GM12865 (cell line): ENCODE measurements around the gene CTRB2.

Source experiments
- DNase-seq: peaks from one replicate; pipeline ENCODE4 v3.0.0; 2010; ENCODE audit warnings: low read depth
- H3K4me3 ChIP-seq: 2 replicates; pipeline ENCODE4 v1.5.1; 2011; ENCODE audit warnings: mild to moderate bottlenecking, low read depth, low read length, control low read depth
- CTCF ChIP-seq: IDR thresholded peaks from 2 replicates; pipeline ENCODE4 v1.5.1; 2011; ENCODE audit warnings: low read length, control low read depth, low read depth, inconsistent platforms; ENCODE audit not compliant: insufficient read depth; ENCODE audit errors: missing control alignments

CTRB2 gene

GRCh38 chr16:75206749-75207451 lies at the start of gene CTRB2:
Gene CTRB2, minus strand, starts transcription at chr16:75207161. Its CDS starts 20 bp downstream, at chr16:75207141.
- H3K4me3 ChIP-seq, result no peak within 1 kb of the TSS
- TF ChIP-seq CTCF, result no peak

GRCh38 chr16:75256059-75256571 lies 49.2 kb upstream of the CTRB2 start:
- TF ChIP-seq CTCF, result no peak
- H3K4me3 ChIP-seq, result no peak overlapping the region
- no peak for DNase-seq

More at GRCh38 chr16:75206749-75207451, at the start of gene CTRB2:
- DNase-seq, result peak; percentile 39

- DNase-seq, result no peak
- H3K4me3 ChIP-seq, result no peak overlapping the region
- TF ChIP-seq CTCF, result no peak
Observed at GRCh38 chr16:75254359-75254837, 47.4 kb upstream of the CTRB2 start.

- no peak for TF ChIP-seq CTCF
- no peak overlapping the region for H3K4me3 ChIP-seq
- DNase-seq, result no peak
Observed at GRCh38 chr16:75252946-75253911, 46.3 kb upstream of the CTRB2 start.

- peak overlapping the region; percentile 25 for H3K4me3 ChIP-seq
- DNase-seq, result no peak
- TF ChIP-seq CTCF, result no peak
Observed at GRCh38 chr16:75252049-75252864, 45.3 kb upstream of the CTRB2 start.
